ENCODE results near the gene PDLIM5.
"Not testable (repeated sequence)": the region's sequence is repeated elsewhere in the genome, so short reads cannot be mapped to it uniquely, and the experiment has no call there.

Gene PDLIM5

DNA sequence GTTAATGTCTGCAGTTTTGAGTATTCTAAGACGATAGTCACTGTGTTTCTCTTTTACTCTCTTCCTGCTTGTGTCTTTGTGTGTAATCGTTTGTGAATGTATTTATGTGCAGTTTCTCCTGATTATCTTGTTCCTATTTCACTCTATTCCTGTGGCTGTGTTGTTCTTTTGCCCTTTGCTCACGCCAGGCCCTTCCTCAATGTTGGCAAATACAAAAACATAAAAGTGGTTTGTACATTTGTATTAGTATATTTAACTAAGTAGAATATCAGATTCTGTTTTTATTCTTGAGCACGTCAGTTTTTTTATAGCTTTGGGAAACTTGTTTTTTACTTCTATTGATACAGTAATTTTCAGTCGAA, 198.4 kb downstream of the PDLIM5 start:
- no peak for DNase-seq (ENCODE audit: low spot score)

DNA sequence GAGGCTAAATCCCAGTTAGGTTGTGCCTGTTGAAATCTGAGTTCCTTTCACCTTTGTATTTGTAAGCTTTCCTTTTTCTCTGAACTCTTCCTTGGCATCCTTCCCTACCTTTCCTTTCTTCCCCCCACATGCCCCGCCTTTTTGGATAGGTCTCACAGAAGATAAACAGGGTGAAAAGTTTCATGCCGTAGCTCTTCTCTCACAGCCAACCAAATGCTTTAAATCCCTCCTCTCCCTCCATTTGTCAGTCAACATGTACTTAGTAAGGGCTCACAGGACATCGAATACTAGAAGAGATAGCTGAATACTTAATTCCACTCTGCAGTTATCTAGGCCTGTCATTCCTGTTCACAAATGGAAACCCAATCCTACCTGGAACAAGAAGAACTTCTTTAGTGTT, 198.9 kb downstream of the PDLIM5 start:
- DNase-seq (ENCODE audit: low spot score), result no peak

DNA sequence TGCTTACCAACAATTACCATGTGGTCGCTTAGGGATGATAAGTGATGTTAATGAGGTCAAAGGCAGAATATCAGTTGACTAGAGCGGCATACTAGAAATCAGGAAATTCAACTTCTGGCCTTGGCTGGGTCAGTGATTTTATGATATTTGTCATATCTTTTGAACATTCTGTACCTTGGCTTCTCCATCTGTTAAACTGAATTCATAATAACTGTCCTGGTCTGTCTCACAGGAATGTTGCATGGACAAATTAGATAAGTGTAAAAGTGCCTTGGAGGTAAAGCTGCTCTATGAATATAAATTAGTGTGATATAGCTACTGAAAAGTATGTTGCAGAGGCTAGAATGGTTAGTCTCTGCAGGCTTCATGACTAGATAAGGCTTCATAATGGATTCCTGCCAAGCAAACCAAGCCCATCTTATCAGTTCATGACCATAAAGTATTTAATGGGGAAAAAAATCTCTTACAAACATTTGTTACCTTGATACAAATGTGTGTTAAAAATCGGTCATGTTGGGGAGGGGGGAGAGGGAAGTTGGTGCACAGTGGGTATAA, 201.4 kb downstream of the PDLIM5 start:
- no peak for DNase-seq (ENCODE audit: low spot score)

DNA sequence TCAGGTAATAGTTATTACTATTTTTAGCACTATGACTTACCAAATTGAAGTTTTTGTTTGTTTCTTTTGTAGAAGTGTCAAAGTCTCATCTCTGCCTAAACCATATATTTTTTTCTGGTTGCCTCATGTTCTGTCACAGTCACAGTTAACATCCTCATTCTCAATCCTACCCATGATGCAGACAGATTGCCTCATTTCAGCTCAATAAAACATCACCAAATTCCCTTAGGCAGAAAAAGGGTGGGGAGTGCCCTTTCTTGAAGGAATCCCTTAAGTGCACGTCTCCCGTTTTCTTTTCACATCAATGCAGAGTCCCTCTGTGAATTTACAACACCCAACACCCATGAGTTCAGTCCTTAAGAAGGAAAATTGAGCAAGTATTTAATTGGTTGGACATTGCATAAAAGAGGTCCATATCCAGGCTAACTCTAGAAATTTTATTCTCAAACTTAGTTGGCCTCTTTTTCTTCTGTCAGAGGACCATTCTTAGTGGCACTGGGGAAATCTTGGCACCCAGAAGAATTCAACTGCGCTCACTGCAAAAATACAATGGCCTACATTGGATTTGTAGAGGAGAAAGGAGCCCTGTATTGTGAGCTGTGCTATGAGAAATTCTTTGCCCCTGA, 202.4 kb downstream of the PDLIM5 start:
- DNase-seq (ENCODE audit: low spot score), result no peak

DNA sequence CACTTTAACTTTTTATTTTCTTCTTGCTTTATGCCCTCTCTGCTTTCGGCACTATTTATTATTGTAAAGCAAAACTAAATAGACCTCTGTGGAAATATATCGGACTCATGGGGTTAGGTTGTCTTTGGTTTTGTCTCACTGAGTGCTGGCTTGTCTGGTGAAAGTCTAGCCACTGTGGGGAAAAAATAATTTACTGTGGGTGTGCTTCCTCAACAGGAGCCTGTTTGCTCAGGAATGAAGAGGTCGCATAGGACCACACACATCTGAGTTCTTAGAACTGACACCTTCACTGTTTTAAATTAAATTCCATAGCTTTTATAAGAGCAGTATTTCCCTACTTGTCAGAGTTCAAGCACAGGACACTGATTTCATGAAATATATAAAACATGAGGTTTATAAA, 203.0 kb downstream of the PDLIM5 start:
- DNase-seq (ENCODE audit: low spot score), result no peak

DNA sequence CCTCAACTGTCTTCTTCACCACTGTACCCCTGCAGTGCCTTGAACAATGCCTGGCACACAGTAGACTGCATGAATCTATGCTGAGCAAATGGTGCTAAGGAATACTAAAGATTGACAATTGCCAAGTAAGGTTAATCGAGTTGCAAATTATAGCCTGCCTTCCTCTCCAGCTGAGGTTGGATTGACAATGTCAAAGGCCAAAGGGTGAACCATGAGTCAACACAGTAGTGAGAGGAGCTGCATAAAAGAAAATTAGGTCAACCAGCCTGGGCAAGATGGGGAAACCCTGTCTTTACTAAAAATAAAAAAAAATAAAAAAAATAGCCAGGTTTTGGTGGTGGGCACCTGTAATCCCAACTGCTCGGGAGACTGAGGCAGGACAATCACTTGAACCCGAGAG, 208.9 kb downstream of the PDLIM5 start:
- DNase-seq (ENCODE audit: low spot score), result no peak

DNA sequence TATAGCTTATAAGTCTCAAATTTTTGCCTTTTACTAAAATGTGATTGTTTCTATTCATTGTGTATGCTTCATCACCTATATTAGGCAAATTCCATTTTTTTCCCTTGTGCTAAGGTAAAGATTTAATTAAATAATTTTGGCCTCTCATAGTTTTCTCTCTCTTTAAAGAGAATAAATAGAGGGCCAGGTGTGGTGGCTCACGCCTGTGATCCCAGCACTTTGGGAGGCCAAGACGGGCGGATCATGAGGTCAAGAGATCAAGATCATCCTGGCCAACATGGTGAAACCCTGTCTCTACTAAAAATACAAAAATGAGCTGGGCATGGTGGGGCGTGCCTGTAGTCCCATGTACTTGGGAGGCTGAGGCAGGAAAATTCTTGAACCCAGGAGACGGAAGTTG, 213.3 kb downstream of the PDLIM5 start:
- DNase-seq (ENCODE audit: low spot score), result not testable (repeated sequence)

DNA sequence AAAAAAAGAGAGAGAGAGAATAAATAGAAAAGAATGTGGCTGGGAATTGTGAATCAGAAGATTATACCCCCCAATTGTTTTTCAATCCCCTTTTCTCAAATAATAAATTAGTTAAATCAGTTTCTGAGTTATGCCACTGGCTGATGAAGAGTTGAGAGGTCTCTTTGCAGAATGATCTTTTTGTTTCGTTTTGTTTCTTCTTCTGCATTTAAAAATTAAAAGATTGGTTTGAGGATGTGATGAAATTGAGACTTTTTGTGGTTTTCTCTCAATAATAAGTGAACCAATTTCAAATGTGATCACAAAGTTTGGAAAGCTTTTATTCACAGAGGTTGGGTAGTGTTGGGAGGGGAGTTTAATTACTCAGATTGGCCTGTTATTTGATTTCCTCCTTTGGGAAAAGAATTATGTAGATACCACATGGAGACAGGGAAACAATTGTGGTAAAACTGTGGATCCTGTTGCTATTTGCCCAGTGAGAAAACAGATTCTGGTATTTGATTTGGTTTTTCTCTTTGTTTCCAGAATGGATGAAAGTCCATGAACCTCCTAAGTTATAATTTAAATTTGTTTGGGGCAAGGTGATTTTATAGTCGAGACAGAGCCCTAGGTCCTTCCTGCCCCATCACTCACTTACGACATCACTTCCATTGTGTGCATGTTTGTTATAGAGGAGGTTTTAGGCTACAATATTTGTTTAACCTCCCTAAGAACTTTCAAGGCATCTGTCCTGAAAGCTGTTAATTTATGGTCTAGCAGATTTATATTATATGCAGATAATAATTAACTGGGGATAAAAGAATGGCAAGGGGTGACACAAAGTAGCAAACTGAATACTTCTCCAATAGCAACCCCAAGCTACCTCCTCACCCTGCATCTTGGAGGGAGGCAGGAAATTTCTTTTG, 214.0 kb downstream of the PDLIM5 start:
- DNase-seq (ENCODE audit: low spot score), result no peak

DNA sequence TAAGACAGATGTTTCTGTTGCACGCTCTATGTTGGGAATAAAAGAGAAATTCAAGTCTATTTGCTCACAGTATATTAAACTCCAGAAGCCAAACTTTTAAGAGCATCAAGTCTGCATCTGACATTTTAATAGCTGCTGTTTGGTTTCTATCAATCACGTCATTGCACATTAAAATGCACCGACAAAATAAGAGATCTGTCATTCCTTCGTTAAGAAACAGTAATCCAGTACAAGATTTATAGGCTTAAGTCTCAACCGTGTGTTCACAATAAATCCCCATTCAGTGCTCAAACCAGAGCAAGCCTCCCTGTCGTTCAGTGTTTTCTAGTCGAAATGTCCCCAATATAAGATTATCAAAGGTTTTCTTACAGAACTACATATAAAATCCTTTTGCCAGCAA, 217.0 kb downstream of the PDLIM5 start:
- DNase-seq (ENCODE audit: low spot score), result no peak

DNA sequence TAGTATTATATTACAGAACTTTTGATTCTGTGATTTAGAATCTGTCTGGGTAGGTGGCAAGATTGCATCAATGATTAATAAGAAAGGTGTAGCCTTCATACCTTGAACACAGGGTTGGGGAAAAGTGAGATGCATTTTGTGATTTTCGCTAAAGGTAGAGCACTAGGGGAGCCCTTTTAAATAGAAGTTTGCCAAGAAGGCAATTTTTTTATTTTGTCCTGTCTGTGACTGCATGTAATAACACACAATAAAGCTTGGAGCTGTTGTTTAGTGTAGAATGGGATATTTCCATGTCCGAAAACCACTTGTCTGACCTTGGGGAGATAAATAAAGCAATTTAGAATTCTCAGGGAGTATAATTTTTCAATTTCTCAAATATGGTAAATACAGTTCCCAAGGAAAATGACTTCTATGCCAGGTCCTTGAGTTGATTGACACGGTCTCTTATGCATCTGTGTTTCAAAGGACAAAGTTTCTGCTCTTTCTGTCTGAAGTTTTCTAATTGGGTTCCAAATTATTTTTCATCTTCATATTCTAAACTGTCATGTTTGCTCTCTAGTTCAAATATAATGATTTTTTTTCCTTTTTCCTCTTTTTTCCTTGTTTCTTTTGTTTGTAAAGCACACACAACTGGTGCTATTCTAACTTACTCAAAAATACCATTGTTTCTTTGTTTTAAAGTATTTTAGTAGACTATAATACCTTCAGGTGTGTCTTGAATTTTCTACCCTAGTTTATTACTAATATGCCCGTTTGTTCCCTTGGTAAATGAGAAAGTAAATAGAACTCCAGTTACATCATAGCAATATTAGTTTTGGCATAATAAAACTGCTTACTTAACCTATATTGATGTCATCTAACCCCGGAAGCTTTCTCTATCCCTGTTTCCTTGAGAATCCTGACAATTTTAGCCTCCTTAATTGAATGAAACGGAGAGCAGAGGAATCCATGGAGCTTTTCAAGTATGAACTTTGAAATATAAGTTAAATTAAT, 218.2 kb downstream of the PDLIM5 start:
- DNase-seq (ENCODE audit: low spot score), result no peak

DNA sequence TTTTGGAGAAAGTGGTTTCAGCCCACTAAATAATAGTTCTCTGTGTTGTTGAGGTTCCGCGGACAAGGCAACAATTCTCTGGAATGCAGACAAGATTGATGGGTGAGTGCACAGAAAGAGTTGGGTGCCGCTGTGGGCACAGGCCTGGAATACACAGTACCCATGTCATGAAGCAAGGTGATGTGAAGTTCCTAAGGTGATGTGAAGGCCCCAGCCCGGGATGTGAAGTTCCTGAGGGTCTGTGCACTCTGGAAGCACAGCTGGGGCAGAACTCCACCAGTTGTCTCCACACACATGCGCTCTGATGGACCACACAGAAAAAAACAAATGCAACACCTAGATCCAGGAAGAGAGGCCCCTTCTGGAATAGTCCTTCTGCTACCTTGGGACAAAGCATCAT, 219.4 kb downstream of the PDLIM5 start:
- no peak for DNase-seq (ENCODE audit: low spot score)

DNA sequence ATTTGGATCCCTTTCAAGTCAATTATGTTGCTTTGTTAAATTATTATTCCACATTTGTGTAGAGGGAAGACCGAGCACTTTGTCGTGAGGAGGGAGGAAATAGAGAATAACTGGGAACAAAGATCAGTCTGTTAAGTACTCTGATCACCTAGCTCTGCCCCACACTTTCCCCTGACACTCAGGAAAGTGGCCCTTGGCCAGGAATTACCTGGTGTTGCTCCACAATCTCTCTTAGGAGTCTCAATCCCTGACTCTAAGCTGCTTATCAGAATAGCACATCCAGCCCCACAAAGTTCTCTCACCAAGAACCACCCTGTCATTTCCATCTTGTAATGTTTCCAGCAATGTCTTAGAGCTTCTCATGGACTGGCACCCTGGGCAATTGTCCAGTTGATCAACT, 222.2 kb downstream of the PDLIM5 start:
- no peak for DNase-seq (ENCODE audit: low spot score)

DNA sequence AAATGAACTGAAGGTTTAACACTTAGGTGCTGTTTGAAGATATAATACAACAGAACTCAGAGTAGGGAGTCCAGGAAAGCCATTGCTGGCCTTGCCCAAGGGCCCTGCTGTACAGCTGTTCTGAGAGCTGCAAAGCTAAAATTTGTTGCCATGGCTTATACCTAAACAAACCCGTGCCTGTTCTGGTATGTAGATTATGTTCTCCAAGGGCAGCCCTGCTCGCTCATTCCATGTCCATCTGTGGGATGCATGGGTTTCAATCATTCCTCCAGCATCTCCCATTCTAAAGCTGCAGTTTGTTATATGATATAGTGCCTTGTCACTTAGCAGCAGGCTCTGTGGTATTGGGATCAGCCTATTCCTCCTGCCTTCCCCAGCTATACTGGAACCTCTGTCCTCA, 225.2 kb downstream of the PDLIM5 start:
- no peak for DNase-seq (ENCODE audit: low spot score)

DNA sequence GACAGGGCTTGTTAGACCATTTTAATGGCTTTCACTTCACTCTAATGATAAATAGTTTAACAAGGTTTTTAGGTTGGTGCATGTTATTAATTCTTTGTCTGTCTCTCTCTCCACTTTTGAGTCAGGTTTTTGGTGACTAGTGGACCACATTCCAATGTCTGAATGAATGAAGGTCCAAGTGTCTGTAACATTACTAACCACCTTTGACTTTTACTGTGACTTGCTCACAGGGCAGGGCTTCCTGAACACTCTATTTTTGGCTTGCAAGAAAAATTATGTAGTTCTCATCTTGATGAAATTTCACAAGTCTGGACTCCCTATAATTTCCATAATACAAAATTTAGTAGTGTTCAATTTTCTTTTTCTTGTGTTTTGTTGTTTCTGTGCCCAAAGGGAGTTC, 227.2 kb downstream of the PDLIM5 start:
- no peak for DNase-seq (ENCODE audit: low spot score)

DNA sequence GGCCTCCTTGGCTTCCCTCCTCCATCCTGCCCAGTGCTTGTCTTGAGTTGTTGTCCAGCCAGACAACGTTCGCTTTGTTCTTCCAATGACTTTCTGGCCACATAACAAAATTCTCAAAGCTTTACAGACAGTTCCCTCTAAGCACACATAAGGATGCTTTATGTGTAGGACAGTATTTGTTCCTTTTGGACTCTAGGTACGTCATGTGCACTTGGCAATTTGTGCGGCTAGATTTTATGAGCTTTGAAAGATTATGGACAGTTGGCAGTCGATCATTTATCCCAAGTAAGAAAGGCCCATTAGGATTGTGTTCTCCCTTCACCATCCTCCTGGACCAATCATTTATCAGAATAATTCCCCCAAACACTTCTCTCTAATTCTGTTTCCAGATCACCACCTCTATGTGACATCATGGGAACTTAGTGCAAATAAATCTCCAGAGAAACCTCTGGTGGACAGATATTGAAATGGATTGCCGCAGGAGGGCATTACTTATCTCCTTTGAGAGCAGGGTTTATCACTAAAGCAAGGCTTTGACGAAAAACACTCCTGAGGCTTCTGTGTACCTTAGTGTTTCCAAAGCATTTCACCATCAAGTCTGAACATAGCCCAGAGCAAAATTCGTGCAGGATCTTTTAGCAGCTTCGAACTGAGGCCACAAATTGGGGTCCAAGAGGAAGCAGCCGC, 228.6 kb downstream of the PDLIM5 start:
- DNase-seq (ENCODE audit: low spot score), result no peak

DNA sequence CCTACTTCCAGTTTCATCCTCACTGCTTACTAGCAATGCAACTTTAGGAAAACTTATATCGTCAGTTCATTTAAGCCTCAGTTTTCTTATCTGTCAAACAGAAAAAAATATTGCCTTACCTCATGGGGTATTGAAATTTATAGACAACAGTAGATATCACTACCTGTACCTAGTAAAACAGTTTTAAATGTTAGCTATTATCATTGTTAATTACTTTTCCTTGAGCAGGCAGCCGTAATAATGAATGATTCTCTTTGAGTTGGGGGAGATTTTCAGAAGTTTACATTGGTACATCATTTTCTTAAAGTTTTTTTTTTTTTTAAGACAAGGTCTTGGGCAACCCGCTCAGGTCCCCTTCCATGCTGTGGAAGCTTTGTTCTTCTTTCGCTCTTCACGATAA, 234.3 kb downstream of the PDLIM5 start:
- DNase-seq (ENCODE audit: low spot score), result no peak

DNA sequence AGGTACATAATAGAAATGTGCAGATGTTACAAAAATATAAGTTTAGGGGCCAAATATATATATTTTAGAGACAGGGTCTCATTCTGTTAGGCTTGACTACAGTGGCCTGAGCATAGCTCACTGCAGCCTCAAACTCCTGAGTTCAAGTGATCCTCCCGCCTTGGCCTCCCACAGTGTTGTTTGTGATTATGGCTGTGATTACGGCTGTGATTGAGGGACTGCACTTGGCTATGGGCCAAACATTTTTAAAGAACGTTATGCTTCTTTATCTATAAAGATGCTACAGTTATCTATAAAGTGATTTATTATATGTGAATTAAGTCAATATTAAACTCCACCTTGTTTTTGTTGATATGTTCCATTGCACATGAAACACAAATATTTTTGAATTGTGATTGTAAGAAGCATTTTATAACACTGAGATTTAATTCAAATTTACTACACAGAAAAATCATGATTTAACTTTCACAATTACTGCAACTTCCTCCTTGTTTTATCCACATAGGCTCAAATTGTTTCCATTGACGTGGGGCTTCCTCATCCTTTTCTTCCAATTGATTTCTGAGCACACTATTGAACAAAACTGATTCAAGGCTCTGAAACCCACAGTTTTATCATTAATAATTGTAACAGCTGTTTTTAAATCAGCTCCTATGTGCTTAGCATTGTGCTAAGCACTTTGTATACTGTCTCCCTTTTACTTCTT, 237.6 kb downstream of the PDLIM5 start:
- no peak for DNase-seq (ENCODE audit: low spot score)

DNA sequence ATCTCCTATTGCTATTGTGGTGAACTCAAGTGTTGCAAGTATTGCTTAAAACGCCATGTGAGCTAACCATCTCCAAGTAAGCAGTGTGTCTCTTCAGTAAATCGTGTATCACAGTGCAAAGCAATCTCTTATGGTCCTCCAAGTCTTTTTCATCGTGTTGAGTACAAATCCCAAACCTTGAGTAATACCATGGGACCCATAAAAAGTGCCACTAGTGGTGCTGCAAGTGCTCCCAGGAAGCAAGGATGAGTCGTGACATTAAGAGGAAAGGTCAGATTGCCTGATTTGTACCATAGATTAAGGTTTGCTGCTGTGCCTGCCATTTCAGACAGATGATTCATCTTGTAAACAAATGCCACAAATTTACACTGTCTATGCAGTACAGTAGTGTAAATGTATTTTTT, 239.1 kb downstream of the PDLIM5 start:
- DNase-seq (ENCODE audit: low spot score), result no peak

DNA sequence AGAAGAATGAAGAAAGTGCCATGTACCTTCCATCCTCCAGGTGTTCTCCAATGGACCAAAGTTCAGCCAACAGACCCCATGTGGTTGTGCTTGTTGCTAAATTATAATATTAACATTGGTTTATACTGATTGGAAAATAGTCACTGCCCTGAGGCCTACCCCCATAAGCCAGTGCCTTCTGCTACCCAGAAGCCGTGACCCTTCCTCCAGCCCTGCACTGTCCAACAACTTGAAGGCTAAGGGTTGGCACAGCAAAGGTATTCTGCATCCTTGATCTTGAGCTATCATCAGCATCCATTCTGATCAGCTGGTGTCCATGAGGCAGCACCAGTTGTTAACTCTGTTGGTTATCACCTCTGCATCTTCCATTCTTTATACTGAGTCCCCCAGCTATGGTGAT, 239.8 kb downstream of the PDLIM5 start:
- DNase-seq (ENCODE audit: low spot score), result no peak

DNA sequence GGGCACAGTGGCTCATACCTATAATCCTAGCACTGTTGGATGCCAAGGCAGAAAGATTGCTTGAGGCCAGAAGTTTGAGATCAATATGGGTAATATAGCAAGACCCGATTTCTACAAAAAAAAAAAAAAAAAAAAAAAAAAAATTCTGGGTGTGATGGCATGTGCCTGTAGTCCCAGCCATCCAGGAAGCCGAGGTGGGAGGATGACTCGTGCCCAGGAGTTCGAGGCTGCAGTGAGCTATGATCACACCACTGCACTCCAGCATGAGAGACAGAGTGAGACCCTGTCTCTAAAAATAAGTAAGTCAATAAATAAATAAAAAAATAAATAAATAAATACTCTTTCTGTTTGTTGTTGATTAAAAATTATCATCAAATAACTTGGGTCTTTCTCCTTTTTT, 243.6 kb downstream of the PDLIM5 start:
- DNase-seq (ENCODE audit: low spot score), result no peak

DNA sequence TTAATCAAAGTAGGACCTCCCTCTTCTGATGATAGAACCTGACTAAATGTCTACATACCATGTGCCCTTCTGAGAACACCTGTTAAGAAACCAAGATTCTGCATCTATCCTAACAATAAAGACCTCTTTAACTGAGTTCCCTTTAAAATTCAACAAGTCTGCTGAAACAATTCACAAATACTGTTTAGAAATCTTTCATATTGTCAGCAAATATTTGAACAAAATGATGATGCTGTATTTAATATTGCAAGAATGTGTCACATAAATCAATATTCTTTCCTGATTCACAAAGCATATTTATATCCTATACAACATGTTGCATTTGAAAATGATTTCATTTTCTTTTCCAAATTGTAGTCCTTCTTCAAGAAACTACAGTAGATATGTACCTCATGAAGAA, 246.4 kb downstream of the PDLIM5 start:
- DNase-seq (ENCODE audit: low spot score), result no peak
